Measurements from ENCODE around the gene ZDHHC19.
"Not testable (repeated sequence)": the region's sequence is repeated elsewhere in the genome, so short reads cannot be mapped to it uniquely, and the experiment has no call there.

The ZDHHC19 gene

DNA sequence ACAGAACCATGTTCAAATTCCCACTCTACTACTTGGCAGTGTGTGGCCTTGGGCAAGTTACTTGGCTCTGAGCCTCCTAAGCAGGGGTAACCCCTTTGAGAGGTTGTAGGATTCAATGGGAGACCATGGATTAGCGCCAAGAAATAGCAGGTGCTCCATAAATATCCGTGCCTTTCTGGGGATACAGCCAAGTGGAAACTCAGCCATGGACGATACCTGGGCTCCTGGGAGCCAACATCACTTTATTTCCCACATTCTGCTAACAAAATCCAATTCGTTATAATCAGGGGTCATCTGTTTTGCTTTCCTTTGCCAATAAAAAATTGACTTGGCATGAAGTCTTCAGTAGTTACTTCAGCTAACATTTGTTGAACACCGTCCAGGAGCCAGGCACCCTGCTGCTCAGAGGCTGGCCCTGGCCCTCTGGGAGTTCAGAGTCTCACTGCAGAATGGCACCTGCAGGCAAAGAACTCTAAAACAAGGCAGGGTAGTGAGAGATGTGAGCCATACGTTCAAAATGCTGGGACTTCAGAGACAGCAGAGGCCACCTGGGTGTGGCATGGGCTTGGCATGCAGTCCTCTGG is 42.3 kb downstream of the ZDHHC19 start:
- no peak overlapping the region for H3K4me3 ChIP-seq (ENCODE audit: low read depth, low read length)
- TF ChIP-seq, protein P1, sequence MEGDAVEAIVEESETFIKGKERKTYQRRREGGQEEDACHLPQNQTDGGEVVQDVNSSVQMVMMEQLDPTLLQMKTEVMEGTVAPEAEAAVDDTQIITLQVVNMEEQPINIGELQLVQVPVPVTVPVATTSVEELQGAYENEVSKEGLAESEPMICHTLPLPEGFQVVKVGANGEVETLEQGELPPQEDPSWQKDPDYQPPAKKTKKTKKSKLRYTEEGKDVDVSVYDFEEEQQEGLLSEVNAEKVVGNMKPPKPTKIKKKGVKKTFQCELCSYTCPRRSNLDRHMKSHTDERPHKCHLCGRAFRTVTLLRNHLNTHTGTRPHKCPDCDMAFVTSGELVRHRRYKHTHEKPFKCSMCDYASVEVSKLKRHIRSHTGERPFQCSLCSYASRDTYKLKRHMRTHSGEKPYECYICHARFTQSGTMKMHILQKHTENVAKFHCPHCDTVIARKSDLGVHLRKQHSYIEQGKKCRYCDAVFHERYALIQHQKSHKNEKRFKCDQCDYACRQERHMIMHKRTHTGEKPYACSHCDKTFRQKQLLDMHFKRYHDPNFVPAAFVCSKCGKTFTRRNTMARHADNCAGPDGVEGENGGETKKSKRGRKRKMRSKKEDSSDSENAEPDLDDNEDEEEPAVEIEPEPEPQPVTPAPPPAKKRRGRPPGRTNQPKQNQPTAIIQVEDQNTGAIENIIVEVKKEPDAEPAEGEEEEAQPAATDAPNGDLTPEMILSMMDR (IDR thresholded peaks at IDR 0.05; ENCODE audit: low read depth, low read length): no peak

DNA sequence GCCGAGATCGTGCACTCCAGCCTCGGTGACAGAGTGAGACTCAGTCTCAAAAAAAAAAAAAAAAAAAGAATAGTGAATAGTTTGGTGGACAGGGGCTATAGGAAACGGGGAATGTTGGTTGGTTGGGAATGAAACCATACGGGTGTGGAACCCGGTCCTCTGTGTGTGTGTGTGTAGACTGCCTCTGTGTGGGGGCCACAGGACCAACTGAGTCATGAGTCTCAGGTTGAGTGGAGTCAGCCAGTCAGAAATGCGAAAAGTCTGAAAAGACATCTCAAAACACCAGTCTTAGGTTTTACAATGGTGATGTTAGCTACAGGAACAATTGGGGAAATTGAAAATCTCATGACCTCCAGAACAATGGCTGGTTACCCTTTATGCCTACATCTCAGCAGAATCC is 44.5 kb downstream of the ZDHHC19 start:
- TF ChIP-seq, protein P1 (IDR thresholded peaks at IDR 0.05; ENCODE audit: low read depth, low read length): no peak
- H3K4me3 ChIP-seq (ENCODE audit: low read depth, low read length): no peak overlapping the region

DNA sequence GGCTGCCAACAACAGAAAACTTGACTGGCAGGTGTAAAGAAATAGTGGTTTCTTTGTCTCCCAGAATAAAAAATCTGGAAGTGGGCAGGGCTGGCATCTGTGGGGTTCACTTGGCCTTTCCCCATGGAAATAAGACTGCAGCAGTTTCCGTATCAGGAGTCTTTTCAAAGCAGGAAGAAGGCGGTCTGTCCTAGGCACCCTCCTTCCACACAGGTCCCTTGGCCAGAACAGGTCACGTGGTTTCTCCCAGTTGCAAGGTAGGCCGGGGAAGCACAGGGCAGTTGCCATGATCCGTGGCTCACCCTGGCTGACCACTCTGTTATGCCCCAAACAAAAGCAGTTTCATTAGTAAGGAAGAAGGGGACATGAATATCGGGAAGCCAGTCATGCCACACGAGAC is 45.4 kb downstream of the ZDHHC19 start:
- H3K4me3 ChIP-seq (ENCODE audit: low read depth, low read length): no peak overlapping the region
- TF ChIP-seq, protein P1 (IDR thresholded peaks at IDR 0.05; ENCODE audit: low read depth, low read length): no peak

DNA sequence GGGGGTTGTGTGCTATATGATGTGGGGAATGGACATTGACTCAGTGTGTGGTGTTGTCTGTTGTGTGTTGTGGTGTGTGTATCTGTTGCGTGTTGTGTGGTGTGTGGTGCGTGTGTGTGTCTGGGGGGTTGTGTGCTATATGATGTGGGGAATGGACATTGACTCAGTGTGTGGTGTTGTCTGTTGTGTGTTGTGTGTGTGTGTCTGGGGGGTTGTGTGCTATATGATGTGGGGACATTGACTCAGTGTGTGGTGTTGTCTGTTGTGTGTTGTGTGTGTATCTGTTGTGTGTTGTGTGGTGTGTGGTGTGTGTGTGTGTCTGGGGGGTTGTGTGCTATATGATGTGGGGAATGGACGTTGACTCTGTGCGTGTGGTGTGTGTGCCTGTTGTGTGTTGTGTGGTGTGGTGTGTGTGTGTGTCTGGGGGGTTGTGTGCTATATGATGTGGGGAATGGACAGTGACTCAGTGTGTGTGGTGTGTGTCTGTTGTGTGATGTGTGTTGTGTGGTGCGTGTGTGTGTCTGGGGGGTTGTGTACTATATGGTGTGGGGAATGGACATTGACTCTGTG is 46.1 kb downstream of the ZDHHC19 start:
- H3K4me3 ChIP-seq (ENCODE audit: low read depth, low read length): not testable (repeated sequence)

DNA sequence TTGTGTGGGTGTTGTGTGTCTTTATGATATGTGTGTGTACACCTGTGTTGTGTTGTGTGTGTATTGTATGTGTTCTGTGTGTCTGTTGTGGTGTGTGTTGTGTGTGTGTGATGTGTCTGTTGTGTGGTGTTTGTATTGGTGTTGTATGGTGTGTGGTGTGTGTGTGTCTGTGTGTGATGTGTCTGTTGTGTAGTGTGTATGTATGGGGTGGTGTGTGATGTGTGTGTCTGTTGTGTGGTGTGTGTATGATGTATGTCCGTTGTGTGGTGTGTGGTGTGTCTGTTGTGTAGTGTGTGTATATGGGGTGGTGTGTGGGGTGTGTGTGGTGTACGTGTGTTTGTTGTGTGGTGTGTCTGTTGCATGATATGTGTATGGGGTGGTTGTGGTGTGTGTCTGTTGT is 46.6 kb downstream of the ZDHHC19 start:
- TF ChIP-seq, protein P1 (IDR thresholded peaks at IDR 0.05; ENCODE audit: low read depth, low read length): no peak
- no peak overlapping the region for H3K4me3 ChIP-seq (ENCODE audit: low read depth, low read length)

DNA sequence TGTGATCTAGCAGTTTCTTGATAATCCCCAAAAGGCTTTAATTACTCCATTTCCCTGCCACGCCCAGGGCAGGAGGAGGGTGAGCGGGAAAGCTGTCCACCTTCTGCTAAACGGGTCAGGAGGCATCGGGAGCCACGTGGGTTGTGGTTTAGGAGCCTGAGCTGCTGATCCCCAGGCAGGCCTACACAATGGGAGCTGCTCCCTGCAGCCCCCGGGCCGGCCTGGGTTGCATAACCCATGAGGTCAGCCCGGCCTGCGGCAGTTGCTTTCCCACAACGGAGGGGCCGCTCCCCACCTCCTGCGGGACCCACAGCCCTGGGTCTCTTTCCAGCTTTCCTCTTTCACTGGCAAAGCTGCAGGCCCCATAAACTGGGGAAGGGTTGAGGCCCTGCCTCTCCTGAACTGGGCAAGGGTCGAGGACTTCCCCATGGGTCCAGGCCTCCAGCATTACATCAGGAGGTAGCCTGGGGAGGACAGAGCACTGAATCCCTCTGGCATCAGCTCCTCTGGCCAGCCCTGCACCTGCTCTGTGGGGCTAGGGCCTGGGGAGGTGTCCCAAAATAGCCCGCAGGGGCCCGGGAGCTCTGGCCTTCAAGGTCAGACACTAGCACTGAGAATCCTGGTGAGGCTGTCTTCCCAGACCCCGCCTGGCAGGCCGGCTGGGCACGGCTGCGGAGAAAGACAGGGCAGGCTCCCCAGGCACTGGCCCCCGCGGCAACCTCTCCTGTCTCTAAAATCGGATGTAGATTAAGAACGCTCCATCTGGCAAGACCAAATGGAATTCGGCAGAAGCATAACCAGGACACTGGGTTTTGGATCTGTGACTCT is 47.3 kb downstream of the ZDHHC19 start:
- H3K4me3 ChIP-seq (ENCODE audit: low read depth, low read length): no peak overlapping the region
- TF ChIP-seq, protein P1 (IDR thresholded peaks at IDR 0.05; ENCODE audit: low read depth, low read length): no peak

DNA sequence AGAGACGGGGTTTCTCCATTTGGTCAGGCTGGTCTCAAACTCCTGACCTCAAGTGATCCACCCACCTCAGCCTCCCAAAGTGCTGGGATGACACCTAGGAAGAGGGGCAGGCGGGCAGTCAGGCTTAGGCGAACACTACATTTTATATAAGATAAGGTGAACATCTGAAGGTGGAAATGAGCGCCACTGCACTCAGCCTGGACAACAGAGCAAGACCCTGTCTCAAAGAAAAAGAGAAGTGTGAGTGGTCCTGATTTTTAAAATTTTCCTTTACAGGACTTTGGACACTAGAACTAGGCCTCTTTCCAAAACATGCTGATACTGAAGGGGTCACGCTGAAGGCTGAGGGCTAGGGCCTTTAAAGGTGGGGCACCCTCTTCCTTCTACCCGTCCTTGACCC is 48.0 kb downstream of the ZDHHC19 start:
- TF ChIP-seq, protein P1 (IDR thresholded peaks at IDR 0.05; ENCODE audit: low read depth, low read length): no peak
- no peak overlapping the region for H3K4me3 ChIP-seq (ENCODE audit: low read depth, low read length)

Data from WI38 (cell line).